ENCODE data around the gene IFRD2.

GRCh38 chr3:50268276-50268675 is 24.0 kb downstream of the IFRD2 start:
- TF ChIP-seq POLR2A (IDR thresholded peaks at IDR 0.05; ENCODE audit: low read length) (no peak), GATA1 (IDR thresholded peaks at IDR 0.05; ENCODE audit: low read depth, low read length) (no peak)
